Measurements from ENCODE around the gene RBFOX2.

DNA sequence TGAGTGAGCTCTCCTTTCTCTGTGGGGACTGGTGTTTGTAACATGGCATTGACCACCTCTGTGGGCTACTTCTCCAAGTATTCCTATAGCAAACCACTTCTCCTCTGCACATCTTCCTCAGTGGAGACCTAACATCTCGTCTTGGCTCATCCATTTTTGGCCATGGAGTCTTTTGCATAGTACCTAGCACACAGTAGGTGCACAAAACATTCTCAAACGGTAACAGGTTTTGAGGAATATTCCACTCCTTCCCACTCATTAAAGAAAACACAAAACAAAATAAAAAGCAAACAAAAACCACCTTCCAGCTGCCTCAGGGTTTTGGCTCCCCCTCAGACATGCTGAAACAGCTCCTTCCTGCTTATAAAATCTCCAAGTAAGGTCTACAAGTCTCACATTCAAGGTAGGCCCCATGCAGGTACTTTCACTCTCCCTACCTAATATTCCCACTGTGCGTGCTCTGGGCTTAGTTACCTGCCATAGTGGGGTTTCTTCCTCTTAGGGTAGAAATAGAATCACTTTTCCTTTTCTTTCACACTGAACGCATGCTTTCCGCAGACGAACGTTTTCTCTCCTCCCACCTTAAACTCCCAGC, 132.4 kb downstream of the RBFOX2 start:
- TF ChIP-seq, protein P1, sequence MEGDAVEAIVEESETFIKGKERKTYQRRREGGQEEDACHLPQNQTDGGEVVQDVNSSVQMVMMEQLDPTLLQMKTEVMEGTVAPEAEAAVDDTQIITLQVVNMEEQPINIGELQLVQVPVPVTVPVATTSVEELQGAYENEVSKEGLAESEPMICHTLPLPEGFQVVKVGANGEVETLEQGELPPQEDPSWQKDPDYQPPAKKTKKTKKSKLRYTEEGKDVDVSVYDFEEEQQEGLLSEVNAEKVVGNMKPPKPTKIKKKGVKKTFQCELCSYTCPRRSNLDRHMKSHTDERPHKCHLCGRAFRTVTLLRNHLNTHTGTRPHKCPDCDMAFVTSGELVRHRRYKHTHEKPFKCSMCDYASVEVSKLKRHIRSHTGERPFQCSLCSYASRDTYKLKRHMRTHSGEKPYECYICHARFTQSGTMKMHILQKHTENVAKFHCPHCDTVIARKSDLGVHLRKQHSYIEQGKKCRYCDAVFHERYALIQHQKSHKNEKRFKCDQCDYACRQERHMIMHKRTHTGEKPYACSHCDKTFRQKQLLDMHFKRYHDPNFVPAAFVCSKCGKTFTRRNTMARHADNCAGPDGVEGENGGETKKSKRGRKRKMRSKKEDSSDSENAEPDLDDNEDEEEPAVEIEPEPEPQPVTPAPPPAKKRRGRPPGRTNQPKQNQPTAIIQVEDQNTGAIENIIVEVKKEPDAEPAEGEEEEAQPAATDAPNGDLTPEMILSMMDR (IDR thresholded peaks at IDR 0.05): no peak
- TF ChIP-seq POLR2AphosphoS5 (IDR thresholded peaks at IDR 0.05; ENCODE audit: insufficient read depth in 1 of 2, low read depth in 1 of 2): no peak
